ENCODE measurements around the gene PSMC1.

Gene PSMC1

GRCh38 chr14:90294872-90295271 is 38.5 kb downstream of the PSMC1 start:
- H3K4me3 ChIP-seq (ENCODE audit: low read length), result no peak overlapping the region
- no peaks in the 10 kb centered on the region for H3K27me3 ChIP-seq (ENCODE audit: control insufficient read depth, insufficient read depth, low read length)
- no peak overlapping the region for H3K4me2 ChIP-seq (ENCODE audit: low read length)
- peaks cover 29% of the 10 kb centered on the region for H3K36me3 ChIP-seq (ENCODE audit: insufficient read depth, low read length)
- no peaks in the 10 kb centered on the region for H3K9me3 ChIP-seq (replicated peaks; ENCODE audit: low read length)
- H3K4me1 ChIP-seq (ENCODE audit: control insufficient read depth, insufficient read depth, low read length), result no peaks in the 10 kb centered on the region
- no peak overlapping the region for H3K9ac ChIP-seq (ENCODE audit: low read depth, low read length)

GRCh38 chr14:90295870-90296516 is 39.6 kb downstream of the PSMC1 start:
- Histone ChIP-seq H3K9me3 (replicated peaks; ENCODE audit: low read length) (no peaks in the 10 kb centered on the region), H3K4me3 (ENCODE audit: low read length) (no peak overlapping the region), H3K4me1 (ENCODE audit: control insufficient read depth, insufficient read depth, low read length) (no peaks in the 10 kb centered on the region), H3K4me2 (ENCODE audit: low read length) (no peak overlapping the region), H3K9ac (ENCODE audit: low read depth, low read length) (no peak overlapping the region), H3K36me3 (ENCODE audit: insufficient read depth, low read length) (peaks cover 24% of the 10 kb centered on the region), H3K27me3 (ENCODE audit: control insufficient read depth, insufficient read depth, low read length) (no peaks in the 10 kb centered on the region)

DNA sequence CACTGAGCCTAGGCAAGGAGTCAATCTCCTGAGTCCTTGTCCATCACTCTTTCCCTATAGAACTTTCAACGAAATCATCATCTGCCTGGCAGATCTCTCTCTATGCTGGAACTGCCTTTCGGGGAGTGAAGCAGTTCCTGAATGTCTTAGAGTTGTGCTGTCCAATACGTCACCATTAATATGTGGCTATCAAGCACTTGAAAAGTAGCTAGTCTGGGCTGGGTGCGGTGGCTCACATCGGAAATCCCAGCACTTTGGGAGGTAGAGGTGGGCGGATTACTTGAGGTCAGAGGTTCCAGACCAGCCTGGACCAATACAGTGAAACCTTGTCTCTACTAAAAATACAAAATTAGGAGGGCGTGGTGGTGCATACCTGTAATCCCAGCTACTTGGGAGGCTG is 40.3 kb downstream of the PSMC1 start:
- Histone ChIP-seq H3K36me3 (ENCODE audit: insufficient read depth, low read length) (peaks cover 22% of the 10 kb centered on the region), H3K9me3 (replicated peaks; ENCODE audit: low read length) (no peaks in the 10 kb centered on the region), H3K27me3 (ENCODE audit: control insufficient read depth, insufficient read depth, low read length) (no peaks in the 10 kb centered on the region), H3K4me3 (ENCODE audit: low read length) (no peak overlapping the region), H3K4me1 (ENCODE audit: control insufficient read depth, insufficient read depth, low read length) (no peaks in the 10 kb centered on the region), H3K9ac (ENCODE audit: low read depth, low read length) (no peak overlapping the region), H3K4me2 (ENCODE audit: low read length) (no peak overlapping the region)

- H3K4me3 ChIP-seq (ENCODE audit: low read length), result no peak overlapping the region
- H3K4me2 ChIP-seq (ENCODE audit: low read length), result no peak overlapping the region
- H3K36me3 ChIP-seq (ENCODE audit: insufficient read depth, low read length), result peaks cover 24% of the 10 kb centered on the region
- no peaks in the 10 kb centered on the region for H3K4me1 ChIP-seq (ENCODE audit: control insufficient read depth, insufficient read depth, low read length)
- no peak overlapping the region for H3K9ac ChIP-seq (ENCODE audit: low read depth, low read length)
- H3K9me3 ChIP-seq (replicated peaks; ENCODE audit: low read length), result no peaks in the 10 kb centered on the region
- H3K27me3 ChIP-seq (ENCODE audit: control insufficient read depth, insufficient read depth, low read length), result no peaks in the 10 kb centered on the region
These were observed 41.7 kb downstream of the PSMC1 start for GRCh38 chr14:90297876-90298629.

- Histone ChIP-seq H3K9me3 (replicated peaks; ENCODE audit: low read length) (no peaks in the 10 kb centered on the region), H3K9ac (ENCODE audit: low read depth, low read length) (no peak overlapping the region), H3K27me3 (ENCODE audit: control insufficient read depth, insufficient read depth, low read length) (no peaks in the 10 kb centered on the region), H3K4me3 (ENCODE audit: low read length) (no peak overlapping the region), H3K4me1 (ENCODE audit: control insufficient read depth, insufficient read depth, low read length) (no peaks in the 10 kb centered on the region), H3K36me3 (ENCODE audit: insufficient read depth, low read length) (peaks cover 28% of the 10 kb centered on the region), H3K4me2 (ENCODE audit: low read length) (no peak overlapping the region)
These were observed 43.1 kb downstream of the PSMC1 start for GRCh38 chr14:90299408-90299807.

DNA sequence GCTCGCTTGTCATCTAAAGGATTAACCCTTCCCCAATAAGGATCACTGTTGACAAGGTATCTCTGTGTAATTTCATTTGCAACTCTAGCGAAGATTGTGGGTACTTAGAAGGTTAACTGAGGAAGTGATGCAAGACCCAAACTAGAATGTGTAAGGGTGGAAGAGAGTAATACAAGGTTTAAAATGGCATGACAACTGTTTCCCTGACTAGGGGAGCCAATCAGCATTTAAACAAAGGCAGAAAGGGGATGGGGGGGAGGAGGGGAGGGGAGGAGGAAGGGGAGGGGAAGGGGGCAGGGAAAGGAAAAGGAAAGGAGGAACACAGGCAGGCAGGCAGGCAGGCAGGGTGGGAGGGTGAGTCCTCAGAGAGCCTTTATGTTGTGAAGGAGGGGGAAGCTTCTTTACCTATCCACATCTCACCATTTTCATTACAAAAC is 44.3 kb downstream of the PSMC1 start:
- Histone ChIP-seq H3K4me3 (ENCODE audit: low read length) (no peak overlapping the region), H3K4me1 (ENCODE audit: control insufficient read depth, insufficient read depth, low read length) (no peaks in the 10 kb centered on the region), H3K4me2 (ENCODE audit: low read length) (no peak overlapping the region), H3K27me3 (ENCODE audit: control insufficient read depth, insufficient read depth, low read length) (no peaks in the 10 kb centered on the region), H3K9ac (ENCODE audit: low read depth, low read length) (no peak overlapping the region), H3K36me3 (ENCODE audit: insufficient read depth, low read length) (peaks cover 25% of the 10 kb centered on the region), H3K9me3 (replicated peaks; ENCODE audit: low read length) (no peaks in the 10 kb centered on the region)

- no peak overlapping the region for H3K4me2 ChIP-seq (ENCODE audit: low read length)
- H3K9me3 ChIP-seq (replicated peaks; ENCODE audit: low read length), result no peaks in the 10 kb centered on the region
- no peak overlapping the region for H3K9ac ChIP-seq (ENCODE audit: low read depth, low read length)
- H3K36me3 ChIP-seq (ENCODE audit: insufficient read depth, low read length), result peaks cover 25% of the 10 kb centered on the region
- no peak overlapping the region for H3K4me3 ChIP-seq (ENCODE audit: low read length)
- H3K27me3 ChIP-seq (ENCODE audit: control insufficient read depth, insufficient read depth, low read length), result no peaks in the 10 kb centered on the region
- no peaks in the 10 kb centered on the region for H3K4me1 ChIP-seq (ENCODE audit: control insufficient read depth, insufficient read depth, low read length)
These were observed 44.8 kb downstream of the PSMC1 start for GRCh38 chr14:90301122-90301521.

GRCh38 chr14:90301668-90302090 is 45.3 kb downstream of the PSMC1 start:
- no peaks in the 10 kb centered on the region for H3K27me3 ChIP-seq (ENCODE audit: control insufficient read depth, insufficient read depth, low read length)
- no peaks in the 10 kb centered on the region for H3K9me3 ChIP-seq (replicated peaks; ENCODE audit: low read length)
- no peak overlapping the region for H3K9ac ChIP-seq (ENCODE audit: low read depth, low read length)
- peaks cover 25% of the 10 kb centered on the region for H3K36me3 ChIP-seq (ENCODE audit: insufficient read depth, low read length)
- H3K4me1 ChIP-seq (ENCODE audit: control insufficient read depth, insufficient read depth, low read length), result no peaks in the 10 kb centered on the region
- no peak overlapping the region for H3K4me2 ChIP-seq (ENCODE audit: low read length)
- no peak overlapping the region for H3K4me3 ChIP-seq (ENCODE audit: low read length)

DNA sequence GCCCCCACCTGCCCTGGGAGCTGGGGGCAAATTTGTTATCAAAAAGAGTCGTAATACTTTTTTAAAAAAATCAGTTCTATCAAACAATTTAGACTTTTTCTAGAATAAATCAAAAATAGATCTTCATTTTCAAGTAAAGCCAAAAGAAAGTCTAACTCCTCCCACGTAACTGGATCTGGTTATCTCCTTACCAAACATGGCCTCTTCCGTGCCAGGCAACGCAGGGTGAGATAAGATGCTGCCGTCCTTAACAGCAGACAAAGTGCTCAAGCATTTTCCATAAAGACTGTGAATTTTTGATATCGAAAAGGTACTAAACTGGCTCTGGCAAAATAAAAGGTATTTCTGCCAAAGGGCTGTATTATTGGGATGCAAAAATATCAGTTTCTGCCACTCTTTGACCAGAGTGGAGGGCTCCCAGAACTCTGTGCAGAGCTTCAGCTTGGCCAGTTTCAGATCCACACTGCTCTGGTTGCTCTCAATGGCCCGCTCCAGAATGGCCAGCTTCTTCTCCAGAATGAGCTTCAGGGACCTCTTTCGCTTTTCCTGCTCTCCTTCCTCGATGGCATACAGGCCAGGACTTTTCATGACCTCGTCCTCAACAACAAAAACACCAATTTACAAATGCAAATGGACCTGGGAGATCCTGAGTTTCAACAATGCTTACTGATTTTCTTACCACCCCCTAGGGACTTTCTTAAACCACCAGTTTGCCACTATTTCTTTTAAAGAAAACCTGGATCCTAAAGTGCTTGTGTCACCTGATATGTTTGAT is 46.4 kb downstream of the PSMC1 start:
- Histone ChIP-seq H3K9ac (ENCODE audit: low read depth, low read length) (no peak overlapping the region), H3K36me3 (ENCODE audit: insufficient read depth, low read length) (peaks cover 25% of the 10 kb centered on the region), H3K27me3 (ENCODE audit: control insufficient read depth, insufficient read depth, low read length) (no peaks in the 10 kb centered on the region), H3K9me3 (replicated peaks; ENCODE audit: low read length) (no peaks in the 10 kb centered on the region), H3K4me2 (ENCODE audit: low read length) (no peak overlapping the region), H3K4me3 (ENCODE audit: low read length) (no peak overlapping the region), H3K4me1 (ENCODE audit: control insufficient read depth, insufficient read depth, low read length) (no peaks in the 10 kb centered on the region)

DNA sequence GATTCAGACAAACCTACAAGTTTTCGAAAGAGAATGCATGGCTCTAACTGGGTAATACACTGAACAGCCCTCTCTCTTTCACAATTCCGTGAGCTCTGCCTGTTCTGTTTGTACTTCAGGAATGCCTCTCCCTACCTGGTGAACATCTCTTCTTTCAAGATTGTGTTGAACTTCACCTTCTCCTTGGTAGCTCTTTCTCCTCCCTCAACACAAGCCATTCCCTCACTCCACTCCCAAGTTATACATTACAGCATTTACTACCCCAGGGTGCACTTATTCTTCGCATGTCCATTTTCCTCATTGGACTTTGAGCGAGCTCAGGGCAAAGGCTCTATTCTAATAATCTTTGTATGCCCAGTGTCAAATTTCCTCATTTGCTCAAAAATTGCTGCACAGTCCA is 47.1 kb downstream of the PSMC1 start:
- no peak overlapping the region for H3K9ac ChIP-seq (ENCODE audit: low read depth, low read length)
- no peaks in the 10 kb centered on the region for H3K27me3 ChIP-seq (ENCODE audit: control insufficient read depth, insufficient read depth, low read length)
- H3K4me2 ChIP-seq (ENCODE audit: low read length), result no peak overlapping the region
- H3K4me1 ChIP-seq (ENCODE audit: control insufficient read depth, insufficient read depth, low read length), result no peaks in the 10 kb centered on the region
- H3K4me3 ChIP-seq (ENCODE audit: low read length), result no peak overlapping the region
- H3K9me3 ChIP-seq (replicated peaks; ENCODE audit: low read length), result no peaks in the 10 kb centered on the region
- peaks cover 32% of the 10 kb centered on the region for H3K36me3 ChIP-seq (ENCODE audit: insufficient read depth, low read length)

DNA sequence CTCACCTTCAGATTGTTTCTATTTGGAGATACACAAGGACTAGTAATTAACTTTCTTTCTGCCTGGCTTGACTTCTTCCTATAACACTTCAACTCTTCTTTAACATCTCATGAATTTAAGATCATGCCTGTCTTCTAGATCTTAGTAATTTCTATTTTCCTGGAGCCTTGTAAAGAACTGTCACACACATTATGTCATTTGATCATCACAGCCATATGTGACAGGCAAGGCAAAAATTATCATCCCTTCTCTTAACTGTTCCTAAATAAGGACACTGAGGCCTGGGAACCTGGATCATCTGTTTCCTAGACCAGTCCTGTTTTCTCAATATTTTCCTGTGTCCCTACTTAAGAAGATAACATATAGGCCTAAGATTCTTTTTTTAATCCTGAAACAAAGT is 48.1 kb downstream of the PSMC1 start:
- Histone ChIP-seq H3K9ac (ENCODE audit: low read depth, low read length) (no peak overlapping the region), H3K4me1 (ENCODE audit: control insufficient read depth, insufficient read depth, low read length) (no peaks in the 10 kb centered on the region), H3K4me2 (ENCODE audit: low read length) (no peak overlapping the region), H3K4me3 (ENCODE audit: low read length) (no peak overlapping the region), H3K9me3 (replicated peaks; ENCODE audit: low read length) (no peaks in the 10 kb centered on the region), H3K36me3 (ENCODE audit: insufficient read depth, low read length) (peaks cover 36% of the 10 kb centered on the region), H3K27me3 (ENCODE audit: control insufficient read depth, insufficient read depth, low read length) (no peaks in the 10 kb centered on the region)

Data from skeletal muscle satellite cell (primary cell).